Right atrium auricular region (tissue), 2 donors: Measurements from ENCODE around the gene PYCARD. TPM values are rescaled to one million over a fixed set of nuclear protein-coding genes. Genes with fewer than 3 reads are reported as not detected.
"Not testable (repeated sequence)": the region's sequence is repeated elsewhere in the genome, so short reads cannot be mapped to it uniquely, and the experiment has no call there.

Source experiments
- DNase-seq: peaks from one replicate; pipeline ENCODE4 v3.0.0-alpha.2; 2019; ENCODE audit warnings: low spot score
- H3K27ac ChIP-seq, 2 donors: fragments of 200-600 bp; sonication (generic); 1 replicate in 1 of 2; 2 replicates in 1 of 2; pipeline ENCODE4 v1.5.1; 2016 to 2019
- H3K27me3 ChIP-seq, 2 donors: fragments of 200-600 bp; sonication (generic); one replicate each; pipeline versions ENCODE4 v1.5.1 to v1.6.0; 2017 to 2019
- H3K36me3 ChIP-seq: fragments of 200-600 bp; sonication (generic); one replicate; pipeline ENCODE4 v1.5.1; 2016
- H3K4me1 ChIP-seq, 2 donors: fragments of 200-600 bp; sonication (generic); one replicate each; pipeline versions ENCODE4 v1.5.1 to v1.6.0; 2017 to 2019
- H3K4me3 ChIP-seq, 2 donors: fragments of 200-600 bp; sonication (generic); 1 replicate in 1 of 2; 2 replicates in 1 of 2; pipeline ENCODE4 v1.5.1; 2017 to 2019; ENCODE audit warnings: mild to moderate bottlenecking in 1 of 2, moderate library complexity in 1 of 2
- H3K9me3 ChIP-seq, 2 donors: fragments of 200-600 bp; sonication (generic); one replicate each; pipeline ENCODE4 v1.5.1; 2019
- CTCF ChIP-seq, 2 donors: fragments of 200-600 bp; sonication (generic); IDR thresholded peaks; one replicate each; pipeline ENCODE4 v1.5.1; 2019; ENCODE audit warnings: antibody characterized with exemption in 2 of 2
- total RNA-seq, 2 donors: library from RNA; depleted of rRNA; stranded (reverse); fragments of >200 nt; gene quantifications; one replicate each; pipeline ENCODE4 v1.1.0, GENCODE V29; 2016

The PYCARD gene
- total RNA-seq, 2 donors from 2014 or later, result 7.9 to 13.8 TPM

- Histone ChIP-seq H3K36me3 (peaks cover 24% of the 10 kb centered on the region), H3K9me3 (no peaks in the 10 kb centered on the region), H3K27me3 (no peaks in the 10 kb centered on the region), H3K27ac (peak within 1 kb of the TSS; percentile 97 to 100), H3K4me1 (peaks cover 0 to 42% of the 10 kb centered on the region in 2 donors), H3K4me3 (peak within 1 kb of the TSS; percentile 94 to 99)
- TF ChIP-seq CTCF (IDR thresholded peaks at IDR 0.05), result no peak
- DNase-seq, result peak; percentile 94
These were observed 22.7 kb downstream of the PYCARD start, which contains the start of gene FUS for GRCh38 chr16:31179747-31180459. Gene FUS (plus strand): TSS chr16:31180139. CDS start chr16:31180215, 76 bp downstream.

- peak overlapping the region; percentile 94 to 99 for H3K4me3 ChIP-seq
- peaks cover 18% of the 10 kb centered on the region for H3K36me3 ChIP-seq
- DNase-seq, result no peak
- peaks cover 0 to 42% of the 10 kb centered on the region in 2 donors for H3K4me1 ChIP-seq
- no peaks in the 10 kb centered on the region for H3K9me3 ChIP-seq
- peak overlapping the region; percentile 97 to 100 for H3K27ac ChIP-seq
- H3K27me3 ChIP-seq, result no peaks in the 10 kb centered on the region
- TF ChIP-seq CTCF (IDR thresholded peaks at IDR 0.05), result no peak
These were observed 23.3 kb downstream of the PYCARD start for GRCh38 chr16:31179219-31179746.

- no peak overlapping the region for H3K4me3 ChIP-seq
- DNase-seq, result no peak
- no peak for TF ChIP-seq CTCF (IDR thresholded peaks at IDR 0.05)
- no peak overlapping the region for H3K27ac ChIP-seq
- no peaks in the 10 kb centered on the region for H3K36me3 ChIP-seq
- H3K9me3 ChIP-seq, result no peaks in the 10 kb centered on the region
- H3K27me3 ChIP-seq, result no peaks in the 10 kb centered on the region
- H3K4me1 ChIP-seq, result peaks cover 0 to 22% of the 10 kb centered on the region in 2 donors
These were observed 25.4 kb downstream of the PYCARD start for GRCh38 chr16:31177136-31177535.

GRCh38 chr16:31170048-31170447 lies 32.5 kb downstream of the PYCARD start:
- not testable (repeated sequence) for DNase-seq, H3K27me3 ChIP-seq, H3K4me1 ChIP-seq, H3K4me3 ChIP-seq, H3K36me3 ChIP-seq, H3K9me3 ChIP-seq
- peak overlapping the region; percentile 37 to 53 for H3K27ac ChIP-seq

GRCh38 chr16:31168848-31169247 lies 33.7 kb downstream of the PYCARD start:
- H3K9me3 ChIP-seq, result no peaks in the 10 kb centered on the region
- H3K27me3 ChIP-seq, result no peaks in the 10 kb centered on the region
- H3K36me3 ChIP-seq, result no peaks in the 10 kb centered on the region
- no peak for TF ChIP-seq CTCF (IDR thresholded peaks at IDR 0.05)
- peaks cover 0 to 7% of the 10 kb centered on the region in 2 donors for H3K4me1 ChIP-seq
- no peak overlapping the region for H3K27ac ChIP-seq
- H3K4me3 ChIP-seq, result no peak overlapping the region
- DNase-seq, result no peak

GRCh38 chr16:31167315-31167714 lies 35.2 kb downstream of the PYCARD start:
- Histone ChIP-seq H3K27me3 (no peaks in the 10 kb centered on the region), H3K4me1 (peaks cover 0 to 7% of the 10 kb centered on the region in 2 donors), H3K9me3 (no peaks in the 10 kb centered on the region), H3K27ac (no peak overlapping the region), H3K4me3 (no peak overlapping the region), H3K36me3 (no peaks in the 10 kb centered on the region)
- no peak for TF ChIP-seq CTCF (IDR thresholded peaks at IDR 0.05)
- no peak for DNase-seq
